ENCODE results near the gene CCK. TPM values are rescaled to one million over a fixed set of nuclear protein-coding genes. Genes with fewer than 3 reads are reported as not detected.

Gene CCK
- total RNA-seq, 3 donors from 2014 or later: 0.98 to 11.1 TPM; not detected in 1

DNA sequence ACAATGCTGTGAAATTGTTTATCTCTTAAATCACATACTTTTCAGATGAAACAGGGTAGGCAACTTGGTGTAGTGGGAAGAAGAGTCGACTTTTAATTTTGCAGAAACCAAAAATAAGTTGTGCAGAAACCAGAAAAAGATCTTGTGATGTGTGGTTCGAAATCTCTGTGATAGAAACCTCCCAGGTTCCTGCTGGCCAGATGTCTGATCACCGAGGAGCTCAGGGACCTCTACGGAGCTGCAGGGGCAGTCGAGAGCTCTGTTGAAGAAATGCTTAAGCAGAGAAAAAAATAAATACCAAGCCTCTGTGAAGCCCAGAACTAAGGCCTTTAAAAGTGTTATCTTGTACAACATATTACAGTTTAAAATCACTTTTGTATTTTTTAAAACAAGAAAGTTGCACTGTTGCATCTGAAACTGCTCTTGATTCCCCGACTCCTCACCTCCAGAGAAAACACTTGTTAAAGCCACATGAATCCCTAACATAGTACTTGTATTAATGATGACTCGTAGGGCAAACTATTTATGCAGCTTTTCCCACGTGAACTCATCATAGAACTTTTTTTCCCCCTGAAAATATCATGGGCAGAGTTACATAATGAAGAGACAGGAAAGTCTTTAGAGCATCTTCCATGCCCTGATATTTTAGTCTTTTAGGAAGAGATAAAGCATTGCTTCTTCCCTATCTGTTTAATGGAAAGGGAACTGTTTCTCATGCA is 51.3 kb downstream of the CCK start:
- no peak for ATAC-seq
- intact Hi-C loops (cut with DNase I, micrococcal nuclease): no loop called here

GRCh38 chr3:42214064-42214463 is 51.9 kb downstream of the CCK start:
- ATAC-seq (no peak), DNase-seq (no peak)
- Histone ChIP-seq H3K36me3 (ENCODE audit: low read depth) (no peaks in the 10 kb centered on the region), H3K9me3 (no peaks in the 10 kb centered on the region), H3K4me3 (no peak overlapping the region), H3K4me1 (ENCODE audit: low read depth) (no peaks in the 10 kb centered on the region)
- TF ChIP-seq, protein P1, sequence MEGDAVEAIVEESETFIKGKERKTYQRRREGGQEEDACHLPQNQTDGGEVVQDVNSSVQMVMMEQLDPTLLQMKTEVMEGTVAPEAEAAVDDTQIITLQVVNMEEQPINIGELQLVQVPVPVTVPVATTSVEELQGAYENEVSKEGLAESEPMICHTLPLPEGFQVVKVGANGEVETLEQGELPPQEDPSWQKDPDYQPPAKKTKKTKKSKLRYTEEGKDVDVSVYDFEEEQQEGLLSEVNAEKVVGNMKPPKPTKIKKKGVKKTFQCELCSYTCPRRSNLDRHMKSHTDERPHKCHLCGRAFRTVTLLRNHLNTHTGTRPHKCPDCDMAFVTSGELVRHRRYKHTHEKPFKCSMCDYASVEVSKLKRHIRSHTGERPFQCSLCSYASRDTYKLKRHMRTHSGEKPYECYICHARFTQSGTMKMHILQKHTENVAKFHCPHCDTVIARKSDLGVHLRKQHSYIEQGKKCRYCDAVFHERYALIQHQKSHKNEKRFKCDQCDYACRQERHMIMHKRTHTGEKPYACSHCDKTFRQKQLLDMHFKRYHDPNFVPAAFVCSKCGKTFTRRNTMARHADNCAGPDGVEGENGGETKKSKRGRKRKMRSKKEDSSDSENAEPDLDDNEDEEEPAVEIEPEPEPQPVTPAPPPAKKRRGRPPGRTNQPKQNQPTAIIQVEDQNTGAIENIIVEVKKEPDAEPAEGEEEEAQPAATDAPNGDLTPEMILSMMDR (IDR thresholded peaks at IDR 0.05): no peak
- intact Hi-C loops (cut with DNase I, micrococcal nuclease): no loop called here

More for the DNA sequence above, 51.3 kb downstream of the CCK start:
- Histone ChIP-seq H3K9me3 (no peaks in the 10 kb centered on the region), H3K4me3 (no peak overlapping the region), H3K4me1 (ENCODE audit: low read depth) (no peaks in the 10 kb centered on the region), H3K36me3 (ENCODE audit: low read depth) (no peaks in the 10 kb centered on the region)
- DNase-seq: no peak
- TF ChIP-seq, protein P1 (IDR thresholded peaks at IDR 0.05): no peak

GRCh38 chr3:42213417-42213816 is 52.6 kb downstream of the CCK start:
- H3K4me3 ChIP-seq: no peak overlapping the region
- no peaks in the 10 kb centered on the region for H3K9me3 ChIP-seq
- H3K36me3 ChIP-seq (ENCODE audit: low read depth): no peaks in the 10 kb centered on the region
- DNase-seq: peak in 2 of 3 donors; percentile 59 to 67
- ATAC-seq: peak; percentile 90
- intact Hi-C loops (cut with DNase I, micrococcal nuclease): no loop called here
- TF ChIP-seq, protein P1 (IDR thresholded peaks at IDR 0.05): no peak
- no peaks in the 10 kb centered on the region for H3K4me1 ChIP-seq (ENCODE audit: low read depth)

DNA sequence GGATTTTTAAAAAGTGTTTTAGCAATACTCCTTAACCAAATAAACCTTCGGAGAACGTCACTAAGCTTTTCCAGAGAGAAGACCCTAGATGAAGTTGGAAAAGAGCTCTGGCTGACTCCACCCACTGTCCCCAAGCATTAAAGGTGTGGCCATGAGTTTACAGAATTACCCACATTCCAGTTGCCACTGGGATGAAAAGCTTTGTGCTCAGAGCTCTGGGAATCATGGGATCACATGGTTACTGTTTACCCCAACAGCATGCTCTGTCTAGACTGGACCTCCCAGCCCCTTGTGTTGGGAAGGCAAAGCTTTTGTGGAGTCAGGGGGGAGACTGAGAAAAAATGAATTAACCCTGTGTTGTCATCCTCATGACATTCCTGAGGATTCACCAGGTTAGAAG is 55.3 kb downstream of the CCK start:
- no peak for ATAC-seq
- TF ChIP-seq, protein P1 (IDR thresholded peaks at IDR 0.05): no peak
- H3K4me1 ChIP-seq (ENCODE audit: low read depth): no peaks in the 10 kb centered on the region
- intact Hi-C loops (cut with DNase I, micrococcal nuclease): no loop called here
- no peak overlapping the region for H3K4me3 ChIP-seq
- DNase-seq: no peak
- H3K9me3 ChIP-seq: no peaks in the 10 kb centered on the region
- H3K36me3 ChIP-seq (ENCODE audit: low read depth): no peaks in the 10 kb centered on the region

DNA sequence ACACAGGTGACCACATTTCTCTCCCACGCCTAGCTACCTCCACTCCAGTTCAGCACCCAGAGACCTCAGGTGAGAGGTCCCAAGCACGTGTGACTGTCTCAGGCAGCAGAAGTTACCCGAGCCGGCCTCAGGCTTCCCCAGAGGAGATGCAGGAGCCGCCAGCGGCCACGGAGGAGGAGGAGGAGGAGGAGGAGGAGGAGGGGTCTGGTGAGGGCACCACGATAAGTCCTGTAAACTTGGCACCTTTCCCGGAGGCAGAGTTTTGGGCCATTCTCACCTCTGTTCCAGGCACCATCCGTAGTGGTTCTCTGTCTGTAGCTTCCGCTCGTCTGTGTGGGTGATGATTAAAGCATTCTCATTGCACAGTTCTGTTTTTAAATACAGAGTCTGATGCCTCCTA is 56.1 kb downstream of the CCK start:
- ATAC-seq (no peak), DNase-seq (no peak)
- Histone ChIP-seq H3K9me3 (no peaks in the 10 kb centered on the region), H3K4me3 (no peak overlapping the region), H3K36me3 (ENCODE audit: low read depth) (no peaks in the 10 kb centered on the region), H3K4me1 (ENCODE audit: low read depth) (no peaks in the 10 kb centered on the region)
- intact Hi-C loops (cut with DNase I, micrococcal nuclease): no loop called here
- TF ChIP-seq, protein P1 (IDR thresholded peaks at IDR 0.05): no peak

Other genes starting within 250 kb of the CCK start
- 100 to 1,000 TPM in 1 of 3 donors, 10 to 100 TPM in 2; 61.8 to 104 (median 83.4) TPM for gene TRAK1, start 174.8 kb downstream of the CCK start, total RNA-seq
- gene LYZL4, start 144.4 kb upstream of the CCK start, total RNA-seq: not detected
- gene VIPR1, start 236.5 kb upstream of the CCK start, total RNA-seq: 100 to 1,000 TPM in 2 of 3 donors, 10 to 100 TPM in 1; 68.9 to 202 (median 148) TPM